ENCODE data around the gene IL1RAPL2.

- no peak for TF ChIP-seq EZH2phosphoT487 (conservative IDR thresholded peaks at IDR 0.05; ENCODE audit: low read length)
- no peak for TF ChIP-seq CTCF (IDR thresholded peaks at IDR 0.05; ENCODE audit: insufficient read depth, low read length, poor library complexity, severe bottlenecking)
Observed at GRCh38 chrX:105126201-105126600, 560.2 kb downstream of the IL1RAPL2 start.

All from SU-DHL-6 (cell line).